Upper lobe of left lung (tissue), 6 donors: Measurements from ENCODE around the gene OR2T33. TPM values are rescaled to one million over a fixed set of nuclear protein-coding genes. Genes with fewer than 3 reads are reported as not detected.
A peak's percentile ranks its signal among the peaks of the same experiment; 100 is the strongest.
"Not testable (repeated sequence)": the region's sequence is repeated elsewhere in the genome, so short reads cannot be mapped to it uniquely, and the experiment has no call there.

Experiments
- ATAC-seq, 2 donors: fragments of 200-7000 bp; cut with Tn5 transposase; one replicate each; pipeline ENCODE4 v1.9.1; 2022; ENCODE audit warnings: mild to moderate bottlenecking in 2 of 2, moderate library complexity in 2 of 2; ENCODE audit not compliant: low FRiP score in 2 of 2
- DNase-seq, 2 donors: peaks; one replicate each; pipeline ENCODE4 v3.0.0-alpha.2; 2019 to 2020
- H3K27ac ChIP-seq, 4 donors: fragments of 200-600 bp; sonication (generic); one replicate each; pipeline ENCODE4 v1.5.1; 2016 to 2019
- H3K27me3 ChIP-seq, 4 donors: fragments of 200-600 bp; sonication (generic); one replicate each; pipeline ENCODE4 v1.5.1; 2017 to 2019
- H3K36me3 ChIP-seq, 4 donors: fragments of 200-600 bp; sonication (generic); one replicate each; pipeline ENCODE4 v1.5.1; 2016 to 2019
- H3K4me1 ChIP-seq, 4 donors: fragments of 200-600 bp; sonication (generic); one replicate each; pipeline ENCODE4 v1.5.1; 2018 to 2019
- H3K4me3 ChIP-seq, 4 donors: fragments of 200-600 bp; sonication (generic); one replicate each; pipeline ENCODE4 v1.5.1; 2017 to 2019; ENCODE audit warnings: mild to moderate bottlenecking in 2 of 4, moderate library complexity in 1 of 4
- H3K9me3 ChIP-seq, 4 donors: fragments of 200-600 bp; sonication (generic); one replicate each; pipeline ENCODE4 v1.5.1; 2018 to 2019
- CTCF ChIP-seq, 6 experiments: fragments of 450-650 bp in 4 of 6; fragments of 200-600 bp in 2 of 6; sonication (generic) in 2 of 6; IDR thresholded peaks; one replicate each; pipeline ENCODE4 v1.5.1; 2016 to 2019; ENCODE audit warnings: antibody characterized with exemption in 6 of 6
- EP300 ChIP-seq, 4 donors: sonication (generic); formaldehyde crosslinking; IDR thresholded peaks; one replicate each; pipeline ENCODE4 v1.5.1; 2017; ENCODE audit warnings: antibody characterized with exemption in 4 of 4, control low read depth in 2 of 4
- POLR2A ChIP-seq, 4 donors: fragments of 450-650 bp; IDR thresholded peaks; one replicate each; pipeline ENCODE4 v1.5.1; 2016 to 2017; ENCODE audit warnings: antibody characterized with exemption in 4 of 4, mild to moderate bottlenecking in 2 of 4
- POLR2AphosphoS5 ChIP-seq, 2 donors: sonication (generic); formaldehyde crosslinking; IDR thresholded peaks; one replicate each; pipeline ENCODE4 v1.5.1; 2017; ENCODE audit warnings: antibody characterized with exemption in 2 of 2
- WGBS, 2 donors: methylation state at CpG; one replicate each; pipeline ENCODE4 v1.1.5; 2017 to 2018; 5-methylcytosine and 5-hydroxymethylcytosine counted together
- total RNA-seq, 6 donors: library from RNA; depleted of rRNA in 4 of 6; stranded (reverse); fragments of >200 nt in 4 of 6; gene quantifications; one replicate each; pipeline versions ENCODE4 v1.1.0 to v1.2.1, GENCODE V29; 2016 to 2021
- donor health status: DM: no; HTN: no; CAD: no; lungs with moderate emphysema.
- donor health status: DM: no; HTN: yes; CAD: no; lungs with severe emphysema.

OR2T33 gene
- total RNA-seq, 6 donors from 2014 or later: 3.3 TPM; not detected in 5

- DNase-seq (no peak), ATAC-seq (no peak)
- Histone ChIP-seq H3K4me1 (no peaks in the 10 kb centered on the region), H3K27me3 (no peaks in the 10 kb centered on the region), H3K36me3 (no peaks in the 10 kb centered on the region), H3K27ac (no peak within 1 kb of the TSS), H3K4me3 (no peak within 1 kb of the TSS), H3K9me3 (no peaks in the 10 kb centered on the region)
- TF ChIP-seq CTCF (IDR thresholded peaks at IDR 0.05) (no peak), POLR2A (IDR thresholded peaks at IDR 0.05) (no peak), EP300 (IDR thresholded peaks at IDR 0.05) (no peak), POLR2AphosphoS5 (IDR thresholded peaks at IDR 0.05) (no peak)
- WGBS, 2 donors: 77 to 85% methylated on average over 1 of the region's 1 CpG
Observed at GRCh38 chr1:248303324-248303723, 25.5 kb upstream of the OR2T33 start, which contains the start of gene OR2T12. Gene OR2T12, minus strand, starts transcription at chr1:248303424. Its CDS starts 7,846 bp downstream, at chr1:248295578.

- Histone ChIP-seq H3K27ac (no peak overlapping the region), H3K27me3 (no peaks in the 10 kb centered on the region), H3K36me3 (no peaks in the 10 kb centered on the region), H3K9me3 (no peaks in the 10 kb centered on the region), H3K4me3 (no peak overlapping the region), H3K4me1 (no peaks in the 10 kb centered on the region)
- ATAC-seq: no peak
- WGBS, 2 donors: 39 to 48% methylated on average over 6 of the region's 6 CpGs
- DNase-seq: no peak
- TF ChIP-seq POLR2A (IDR thresholded peaks at IDR 0.05) (no peak), CTCF (IDR thresholded peaks at IDR 0.05) (no peak), POLR2AphosphoS5 (IDR thresholded peaks at IDR 0.05) (no peak), EP300 (IDR thresholded peaks at IDR 0.05) (no peak)
Observed at GRCh38 chr1:248288391-248288790, 10.6 kb upstream of the OR2T33 start.

GRCh38 chr1:248273225-248273624, 4.6 kb downstream of the OR2T33 start:
- not testable (repeated sequence) for H3K36me3 ChIP-seq, H3K9me3 ChIP-seq, H3K27ac ChIP-seq, H3K4me3 ChIP-seq, H3K4me1 ChIP-seq, H3K27me3 ChIP-seq
- DNase-seq (peak in 1 of 2 donors; percentile 9), ATAC-seq (peak; percentile 35 to 65)
- 70 to 93% methylated on average over 2 to 3 of the region's 16 CpGs for WGBS, 2 donors

GRCh38 chr1:248268178-248268577, 9.6 kb downstream of the OR2T33 start:
- no peak for ATAC-seq

GRCh38 chr1:248259309-248259708, 18.5 kb downstream of the OR2T33 start:
- ATAC-seq, H3K4me1 ChIP-seq, H3K27me3 ChIP-seq, DNase-seq, H3K4me3 ChIP-seq, H3K27ac ChIP-seq, H3K36me3 ChIP-seq: not testable (repeated sequence)
- peaks cover 0 to 11% (median 0%) of the 10 kb centered on the region in 4 donors for H3K9me3 ChIP-seq
- WGBS, 2 donors: 71 to 77% methylated on average over 1 of the region's 1 CpG

More at GRCh38 chr1:248268178-248268577, 9.6 kb downstream of the OR2T33 start:
- Histone ChIP-seq H3K27ac (no peak overlapping the region), H3K9me3 (no peaks in the 10 kb centered on the region), H3K36me3 (no peaks in the 10 kb centered on the region), H3K4me1 (no peaks in the 10 kb centered on the region), H3K27me3 (no peaks in the 10 kb centered on the region), H3K4me3 (no peak overlapping the region)
- DNase-seq: no peak
- TF ChIP-seq POLR2AphosphoS5 (IDR thresholded peaks at IDR 0.05): no peak
- no peak for TF ChIP-seq POLR2A (IDR thresholded peaks at IDR 0.05)
- TF ChIP-seq EP300 (IDR thresholded peaks at IDR 0.05): no peak
- TF ChIP-seq CTCF (IDR thresholded peaks at IDR 0.05): no peak
- 61 to 81% methylated on average over 4 of the region's 4 CpGs for WGBS, 2 donors

- Histone ChIP-seq H3K9me3 (no peaks in the 10 kb centered on the region), H3K4me1 (no peaks in the 10 kb centered on the region), H3K27ac (no peak overlapping the region), H3K27me3 (no peaks in the 10 kb centered on the region), H3K36me3 (no peaks in the 10 kb centered on the region), H3K4me3 (no peak overlapping the region)
- ATAC-seq (no peak), DNase-seq (peak in 1 of 2 donors; percentile 36)
- TF ChIP-seq CTCF (IDR thresholded peaks at IDR 0.05) (peak in 5 of 6 experiments; percentile 19 to 46 (median 27)), EP300 (IDR thresholded peaks at IDR 0.05) (no peak)
- WGBS, 2 donors: 12 to 16% methylated on average over 14 of the region's 14 CpGs
Observed at GRCh38 chr1:248243204-248243603, 34.6 kb downstream of the OR2T33 start.
